Small intestine (tissue), 7 donors: ENCODE measurements around the gene CBFA2T3. TPM values are rescaled to one million over a fixed set of nuclear protein-coding genes. Genes with fewer than 3 reads are reported as not detected.
"Not testable (repeated sequence)": the region's sequence is repeated elsewhere in the genome, so short reads cannot be mapped to it uniquely, and the experiment has no call there.

Source experiments
- DNase-seq, 2 donors: peaks; one replicate each; pipeline versions ENCODE4 v3.0.0 to v3.0.0-alpha.2; 2013
- FAIRE-seq: peaks from 2 replicates; lab custom pipeline; 2012; peaks lifted over from hg19 to GRCh38; lab: Jason Lieb, UNC
- H3K27ac ChIP-seq, 3 donors: one replicate each; pipeline ENCODE4 v1.5.1; 2013; ENCODE audit warnings: low read length in 2 of 3, mild to moderate bottlenecking in 2 of 3, control low read depth in 1 of 3, inconsistent platforms in 1 of 3, low read depth in 1 of 3, moderate library complexity in 1 of 3
- H3K27me3 ChIP-seq, 3 donors: one replicate each; pipeline ENCODE4 v1.6.1; 2013; ENCODE audit warnings: low read length in 3 of 3, inconsistent platforms in 1 of 3; ENCODE audit not compliant: control insufficient read depth in 3 of 3, insufficient read depth in 3 of 3
- H3K36me3 ChIP-seq, 3 donors: one replicate each; pipeline ENCODE4 v1.6.1; 2013; ENCODE audit warnings: low read length in 3 of 3, inconsistent platforms in 1 of 3, low read depth in 1 of 3, mild to moderate bottlenecking in 1 of 3, moderate library complexity in 1 of 3; ENCODE audit not compliant: control insufficient read depth in 3 of 3, insufficient read depth in 2 of 3
- H3K4me1 ChIP-seq, 3 donors: one replicate each; pipeline ENCODE4 v1.6.1; 2013; ENCODE audit warnings: low read length in 2 of 3, inconsistent platforms in 1 of 3, low read depth in 1 of 3, mild to moderate bottlenecking in 1 of 3, moderate library complexity in 1 of 3; ENCODE audit not compliant: control insufficient read depth in 3 of 3, insufficient read depth in 2 of 3
- H3K4me3 ChIP-seq, 3 donors: one replicate each; pipeline ENCODE4 v1.5.1; 2013; ENCODE audit warnings: low read length in 3 of 3, control low read depth in 1 of 3, inconsistent platforms in 1 of 3, low read depth in 1 of 3, mild to moderate bottlenecking in 1 of 3, moderate library complexity in 1 of 3
- H3K9me3 ChIP-seq, 2 donors: one replicate each; pipeline ENCODE4 v1.6.1; 2013; ENCODE audit warnings: low read depth in 1 of 2, low read length in 1 of 2; ENCODE audit not compliant: control insufficient read depth in 2 of 2, insufficient read depth in 1 of 2
- WGBS, 3 donors: extraction: QIAGEN DNeasy Blood & Tissue Kit; methylation state at CpG; one replicate each; pipeline ENCODE4 v1.1.7; 2013; 5-methylcytosine and 5-hydroxymethylcytosine counted together
- polyA plus RNA-seq, 4 donors: library from polyadenylated mRNA; stranded (reverse) in 3 of 4; unstranded in 1 of 4; fragments of 200-250 nt in 3 of 4; fragments of 120-200 nt in 1 of 4; gene quantifications; one replicate each; pipeline versions ENCODE4 v1.2.1 to v1.2.3, GENCODE V29; 2013
- donor health status: healthy with polysubstance abuse.
- donor health status: control.
- donor health status: control.
- donor health status: Bipolar disorder and iron deficiency.
- donor health status: healthy.

The CBFA2T3 gene
- polyA plus RNA-seq, 4 donors = 1.4 to 8.4 (median 4.1) TPM

GRCh38 chr16:89008796-89009195 lies 31.8 kb upstream of the CBFA2T3 start:
- FAIRE-seq, H3K27me3 ChIP-seq, DNase-seq, H3K4me1 ChIP-seq, H3K36me3 ChIP-seq, H3K4me3 ChIP-seq, H3K27ac ChIP-seq, H3K9me3 ChIP-seq: not testable (repeated sequence)
- 24 to 59% (median 37%) methylated on average over 4 of the region's 4 CpGs for WGBS, 3 donors

- Histone ChIP-seq H3K4me1 (no peaks in the 10 kb centered on the region), H3K4me3 (no peak overlapping the region), H3K9me3 (no peaks in the 10 kb centered on the region), H3K27ac (no peak overlapping the region), H3K36me3 (no peaks in the 10 kb centered on the region), H3K27me3 (peaks cover 0 to 15% (median 3%) of the 10 kb centered on the region in 3 donors)
- 47 to 50% (median 48%) methylated on average over 9 of the region's 9 CpGs for WGBS, 3 donors
- FAIRE-seq = no peak
- DNase-seq = no peak
These were observed 30.6 kb upstream of the CBFA2T3 start for GRCh38 chr16:89007371-89008249.

GRCh38 chr16:89006036-89006752 lies 29.2 kb upstream of the CBFA2T3 start:
- DNase-seq (no peak), FAIRE-seq (no peak)
- 75 to 84% (median 75%) methylated on average over 19 to 24 of the region's 24 CpGs for WGBS, 3 donors

GRCh38 chr16:89005201-89006035 lies 28.4 kb upstream of the CBFA2T3 start:
- peaks cover 0 to 11% of the 10 kb centered on the region in 2 donors for H3K9me3 ChIP-seq
- no peaks in the 10 kb centered on the region for H3K4me1 ChIP-seq
- no peak overlapping the region for H3K4me3 ChIP-seq
- WGBS, 3 donors = 76 to 85% (median 80%) methylated on average over 23 of the region's 23 CpGs
- no peak overlapping the region for H3K27ac ChIP-seq
- DNase-seq (no peak), FAIRE-seq (no peak)
- H3K36me3 ChIP-seq = no peaks in the 10 kb centered on the region
- H3K27me3 ChIP-seq = peaks cover 0 to 28% (median 10%) of the 10 kb centered on the region in 3 donors

More at GRCh38 chr16:89006036-89006752, 29.2 kb upstream of the CBFA2T3 start:
- Histone ChIP-seq H3K27me3 (peaks cover 0 to 21% (median 8%) of the 10 kb centered on the region in 3 donors), H3K9me3 (peaks cover 0 to 3% of the 10 kb centered on the region in 2 donors), H3K36me3 (no peaks in the 10 kb centered on the region), H3K4me3 (no peak overlapping the region), H3K4me1 (no peaks in the 10 kb centered on the region), H3K27ac (no peak overlapping the region)

GRCh38 chr16:89004209-89004831 lies 27.3 kb upstream of the CBFA2T3 start:
- H3K9me3 ChIP-seq = peaks cover 0 to 17% of the 10 kb centered on the region in 2 donors
- H3K27ac ChIP-seq = no peak overlapping the region
- FAIRE-seq (no peak), DNase-seq (peak in 1 of 2 donors; percentile 7)
- WGBS, 3 donors = 28 to 33% (median 29%) methylated on average over 34 of the region's 34 CpGs
- no peaks in the 10 kb centered on the region for H3K36me3 ChIP-seq
- peaks cover 0 to 34% (median 10%) of the 10 kb centered on the region in 3 donors for H3K27me3 ChIP-seq
- no peak overlapping the region for H3K4me3 ChIP-seq
- H3K4me1 ChIP-seq = no peaks in the 10 kb centered on the region

- DNase-seq (no peak), FAIRE-seq (no peak)
- Histone ChIP-seq H3K9me3 (peaks cover 0 to 22% of the 10 kb centered on the region in 2 donors), H3K4me1 (no peaks in the 10 kb centered on the region), H3K36me3 (no peaks in the 10 kb centered on the region), H3K27ac (no peak overlapping the region), H3K27me3 (peaks cover 0 to 34% (median 10%) of the 10 kb centered on the region in 3 donors), H3K4me3 (no peak overlapping the region)
- WGBS, 3 donors = 28 to 45% (median 32%) methylated on average over 11 of the region's 11 CpGs
These were observed 26.8 kb upstream of the CBFA2T3 start for GRCh38 chr16:89003831-89004208.

GRCh38 chr16:89002851-89003830 lies 26.1 kb upstream of the CBFA2T3 start:
- DNase-seq = no peak
- no peaks in the 10 kb centered on the region for H3K4me1 ChIP-seq
- H3K4me3 ChIP-seq = no peak overlapping the region
- WGBS, 3 donors = 62 to 67% (median 64%) methylated on average over 43 to 47 of the region's 47 CpGs
- H3K27ac ChIP-seq = no peak overlapping the region
- peaks cover 0 to 34% (median 10%) of the 10 kb centered on the region in 3 donors for H3K27me3 ChIP-seq
- no peak for FAIRE-seq
- peaks cover 0 to 28% of the 10 kb centered on the region in 2 donors for H3K9me3 ChIP-seq
- H3K36me3 ChIP-seq = no peaks in the 10 kb centered on the region
